Epithelial cell of esophagus (primary cell): ENCODE results near the gene SOX2.

ENCODE experiments used
- DNase-seq: peaks from one replicate; pipeline ENCODE4 v3.0.0; 2010; ENCODE audit warnings: low read depth
- H3K4me3 ChIP-seq: 2 replicates; pipeline ENCODE4 v1.5.1; 2011; ENCODE audit warnings: mild to moderate bottlenecking, low read length, control low read depth
- TF ChIP-seq, protein P1 (sequence below): IDR thresholded peaks from 2 replicates; pipeline ENCODE4 v1.5.1; 2011; ENCODE audit warnings: low read depth, mild to moderate bottlenecking, low read length, control low read depth, inconsistent platforms; ENCODE audit not compliant: insufficient read depth; ENCODE audit errors: missing control alignments

Gene SOX2

DNA sequence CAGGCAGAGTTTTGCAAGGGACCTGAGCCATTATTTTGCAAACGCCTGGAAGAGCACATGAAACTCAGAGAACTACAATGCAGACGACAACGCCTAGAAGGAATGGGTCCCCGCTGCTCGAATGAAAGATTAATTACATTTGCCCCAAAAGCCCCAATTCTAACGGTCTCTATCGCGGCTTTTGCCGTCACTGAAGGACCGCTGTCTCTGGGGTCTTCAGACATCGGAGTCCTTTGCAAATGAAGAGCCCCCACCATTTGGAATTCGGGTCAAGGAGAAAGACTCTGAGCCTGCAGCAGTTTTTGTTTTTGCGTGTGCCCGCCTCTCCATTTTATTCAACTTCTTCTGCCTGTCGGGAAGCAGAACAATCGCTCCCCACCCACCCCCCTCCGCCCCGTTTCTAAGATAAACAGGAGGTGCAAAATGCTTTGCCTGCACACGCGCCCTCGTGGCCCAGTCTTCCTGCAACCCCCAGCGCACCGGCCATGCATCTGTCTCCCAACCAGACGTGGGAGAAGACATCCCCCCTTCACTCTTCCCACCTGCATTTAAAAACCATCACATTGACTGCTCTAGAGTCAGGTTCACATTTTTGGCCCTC, 13.5 kb downstream of the SOX2 start:
- no peak for DNase-seq
- H3K4me3 ChIP-seq = no peak overlapping the region
- TF ChIP-seq, protein P1, sequence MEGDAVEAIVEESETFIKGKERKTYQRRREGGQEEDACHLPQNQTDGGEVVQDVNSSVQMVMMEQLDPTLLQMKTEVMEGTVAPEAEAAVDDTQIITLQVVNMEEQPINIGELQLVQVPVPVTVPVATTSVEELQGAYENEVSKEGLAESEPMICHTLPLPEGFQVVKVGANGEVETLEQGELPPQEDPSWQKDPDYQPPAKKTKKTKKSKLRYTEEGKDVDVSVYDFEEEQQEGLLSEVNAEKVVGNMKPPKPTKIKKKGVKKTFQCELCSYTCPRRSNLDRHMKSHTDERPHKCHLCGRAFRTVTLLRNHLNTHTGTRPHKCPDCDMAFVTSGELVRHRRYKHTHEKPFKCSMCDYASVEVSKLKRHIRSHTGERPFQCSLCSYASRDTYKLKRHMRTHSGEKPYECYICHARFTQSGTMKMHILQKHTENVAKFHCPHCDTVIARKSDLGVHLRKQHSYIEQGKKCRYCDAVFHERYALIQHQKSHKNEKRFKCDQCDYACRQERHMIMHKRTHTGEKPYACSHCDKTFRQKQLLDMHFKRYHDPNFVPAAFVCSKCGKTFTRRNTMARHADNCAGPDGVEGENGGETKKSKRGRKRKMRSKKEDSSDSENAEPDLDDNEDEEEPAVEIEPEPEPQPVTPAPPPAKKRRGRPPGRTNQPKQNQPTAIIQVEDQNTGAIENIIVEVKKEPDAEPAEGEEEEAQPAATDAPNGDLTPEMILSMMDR = no peak

DNA sequence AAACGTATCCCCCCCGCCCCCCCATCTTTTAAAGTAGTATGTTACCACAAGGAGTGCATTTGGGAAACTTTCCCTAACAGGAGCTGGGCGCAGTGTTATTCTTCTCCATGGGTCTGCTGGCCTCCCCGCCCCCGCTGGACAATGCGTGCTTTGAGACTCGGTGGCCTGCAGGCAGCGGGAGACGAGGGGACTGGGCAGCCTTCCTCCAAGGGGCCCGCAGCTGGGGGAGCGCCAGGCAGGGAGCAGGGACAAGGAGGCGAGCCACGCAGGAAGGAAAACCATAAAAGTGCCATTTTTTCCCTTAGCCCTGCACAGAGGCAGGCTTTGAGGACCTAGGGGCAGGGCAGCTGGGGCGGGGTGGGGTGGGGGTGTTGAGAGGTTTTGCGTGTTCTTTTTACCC, 14.1 kb downstream of the SOX2 start:
- TF ChIP-seq, protein P1 = no peak
- no peak for DNase-seq
- no peak overlapping the region for H3K4me3 ChIP-seq

DNA sequence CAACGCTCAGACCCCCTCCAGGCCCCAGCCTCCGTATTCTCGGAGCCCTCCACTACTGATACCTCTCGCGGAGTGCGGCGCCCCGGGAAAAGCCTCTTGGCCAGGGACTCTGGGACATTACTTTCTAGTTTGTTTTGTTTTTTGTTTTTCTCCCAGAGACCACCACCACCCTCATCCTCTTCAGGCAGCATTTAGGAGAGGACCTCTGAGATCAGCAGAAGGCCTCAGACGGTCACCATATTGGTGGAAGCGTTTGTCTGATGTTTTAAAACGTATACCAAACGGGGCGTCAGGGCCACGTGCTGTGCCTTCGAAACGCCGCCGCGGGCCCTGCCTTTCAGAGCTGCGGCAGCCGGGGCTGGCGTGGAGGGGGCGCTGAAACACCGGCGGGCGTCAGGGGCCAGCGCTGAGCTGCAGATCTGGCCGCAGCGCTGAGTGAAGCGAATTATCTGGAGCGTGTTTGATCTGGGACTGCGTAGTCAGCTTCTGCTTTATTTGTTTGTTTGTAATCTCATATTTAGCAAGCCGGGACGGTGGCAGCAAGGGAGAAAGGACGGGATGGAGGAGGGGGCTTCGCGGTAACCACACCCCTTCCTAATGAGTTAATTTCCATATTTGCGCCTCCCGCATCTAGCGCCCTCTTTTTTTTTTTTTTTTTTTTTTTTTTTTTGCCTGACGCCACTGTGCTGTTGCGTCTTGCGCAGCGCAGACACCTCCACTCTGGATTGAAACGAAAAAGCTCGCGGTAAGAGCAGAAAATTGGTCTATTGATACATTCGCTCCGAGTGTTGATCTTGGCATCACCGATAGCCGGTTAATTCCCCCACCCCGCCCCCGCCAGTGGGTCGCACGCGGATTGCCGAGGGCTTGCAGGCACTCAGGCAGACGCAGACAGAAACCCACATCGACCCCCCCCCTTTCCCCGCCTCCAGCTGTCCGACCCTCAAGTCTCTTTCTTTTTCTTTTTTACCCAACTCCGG, 14.9 kb downstream of the SOX2 start:
- H3K4me3 ChIP-seq = peak overlapping the region; percentile 50
- peak; percentile 42 for DNase-seq
- TF ChIP-seq, protein P1 = no peak

DNA sequence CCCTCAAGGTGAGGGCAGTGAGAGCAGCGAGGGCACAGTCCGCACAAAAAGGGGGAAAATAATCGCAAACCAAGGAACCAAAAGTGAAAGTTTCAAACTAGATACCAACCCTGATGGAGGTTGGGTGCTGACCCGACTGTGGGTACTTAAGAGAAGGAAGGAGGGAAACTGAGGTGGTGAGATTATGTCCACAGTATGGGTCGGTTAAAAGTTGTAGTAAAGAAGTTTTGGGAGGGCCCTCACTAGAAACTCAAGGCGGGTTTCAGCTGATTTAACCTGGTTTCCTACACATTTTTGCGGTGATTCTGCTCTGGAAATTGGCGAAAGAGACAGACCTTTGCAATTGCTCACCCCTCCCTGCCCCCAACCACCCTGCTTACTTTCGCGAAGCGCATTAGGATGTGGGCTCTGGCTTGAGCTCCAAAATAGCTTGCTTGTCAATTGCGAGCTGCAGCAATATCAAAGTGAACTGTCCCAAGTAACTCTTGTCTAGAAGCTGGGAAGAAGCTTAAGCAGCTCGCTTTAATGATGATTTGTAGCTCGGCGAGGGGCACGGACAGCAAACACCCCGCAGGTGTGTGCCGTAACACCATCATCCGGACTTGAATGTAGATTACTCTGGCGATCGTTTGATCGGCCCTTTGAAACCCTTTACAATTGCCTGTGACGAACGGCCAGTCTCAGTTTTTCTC, 15.8 kb downstream of the SOX2 start:
- TF ChIP-seq, protein P1 = no peak
- peak overlapping the region; percentile 50 for H3K4me3 ChIP-seq
- DNase-seq = no peak

DNA sequence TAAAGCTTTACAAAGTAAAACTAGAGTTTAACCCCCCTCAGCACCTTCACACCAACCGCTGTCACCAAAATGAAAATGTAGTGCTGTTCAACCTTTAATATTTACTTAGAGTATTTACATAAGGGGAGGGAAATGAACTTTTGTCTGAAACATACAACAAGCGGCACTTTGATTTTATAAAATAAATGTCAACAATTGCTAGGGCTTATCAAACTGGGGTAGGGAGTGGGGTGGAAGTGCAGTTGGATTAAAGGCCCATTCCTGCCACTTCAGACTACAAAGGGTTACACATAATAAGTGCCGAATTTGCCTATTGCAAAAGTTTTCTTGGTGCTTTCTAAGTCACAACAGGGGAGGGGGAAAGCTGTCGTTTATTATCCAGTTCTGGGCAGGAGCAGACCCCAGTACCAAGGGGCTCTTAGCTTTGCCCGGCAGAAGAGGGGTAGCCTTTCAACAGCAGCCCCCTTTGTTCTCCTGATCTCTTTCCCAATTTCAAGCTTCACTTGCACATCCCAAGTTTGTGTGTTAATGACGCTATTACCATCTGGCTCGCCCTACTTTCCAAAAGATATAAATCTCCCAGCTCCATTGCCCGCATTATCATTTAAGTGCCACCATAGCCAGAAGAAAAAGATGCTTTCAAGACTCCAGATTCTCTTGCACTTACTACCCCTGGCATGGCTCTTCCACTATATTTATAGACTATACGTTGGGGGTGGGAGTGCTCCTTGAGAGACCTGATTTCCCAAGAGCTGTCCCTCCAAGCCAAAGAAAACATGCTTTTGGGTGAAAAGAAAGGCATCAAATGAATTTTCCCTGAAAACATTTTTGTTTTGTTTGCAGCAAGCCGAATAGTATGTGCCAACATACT, 17.0 kb downstream of the SOX2 start:
- no peak overlapping the region for H3K4me3 ChIP-seq
- TF ChIP-seq, protein P1 = no peak
- no peak for DNase-seq

DNA sequence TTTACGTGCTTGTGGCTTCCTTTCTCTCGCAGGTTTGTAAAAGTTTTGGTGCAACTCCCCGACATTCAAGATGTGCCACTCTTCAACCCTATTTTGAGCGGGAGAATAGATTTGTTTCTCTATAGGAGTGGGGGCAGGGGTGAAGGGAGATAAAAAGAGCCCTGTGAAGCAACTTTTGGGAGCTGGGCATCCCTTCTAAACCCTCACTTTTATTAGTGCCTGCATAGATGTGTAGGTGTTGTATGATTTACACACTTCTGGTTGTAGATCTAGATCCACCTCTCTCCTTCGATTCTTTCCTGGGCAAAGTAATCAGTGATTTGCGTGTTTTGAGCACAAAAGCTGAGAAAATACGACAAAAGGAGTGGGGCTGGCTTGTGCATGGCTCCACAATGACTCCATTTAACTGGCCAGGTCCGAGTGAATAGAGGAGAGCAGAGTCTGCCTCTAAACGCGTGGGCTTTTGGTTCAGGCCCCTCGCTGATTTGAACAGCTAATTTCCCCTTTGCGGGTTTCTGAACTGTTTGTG, 17.7 kb downstream of the SOX2 start:
- TF ChIP-seq, protein P1 = no peak
- H3K4me3 ChIP-seq = no peak overlapping the region
- no peak for DNase-seq
